Right renal cortex interstitium (tissue), 3 donors: ENCODE results near the gene CYP46A1. TPM values are rescaled to one million over a fixed set of nuclear protein-coding genes. Genes with fewer than 3 reads are reported as not detected.
"Not testable (repeated sequence)": the region's sequence is repeated elsewhere in the genome, so short reads cannot be mapped to it uniquely, and the experiment has no call there.

Experiments used
- DNase-seq, 3 donors: peaks; one replicate each; pipeline ENCODE4 v3.0.0-alpha.2; 2013; ENCODE audit warnings: low read depth in 3 of 3, low spot score in 2 of 3
- polyA plus RNA-seq, 3 donors: library from polyadenylated mRNA; unstranded; fragments of 120-200 nt; gene quantifications; one replicate each; pipeline ENCODE4 v1.2.1, GENCODE V29; 2013; ENCODE audit not compliant: insufficient read length in 3 of 3

CYP46A1 gene
- 1 to 10 TPM; 1.1 to 1.6 (median 1.4) TPM for polyA plus RNA-seq

DNA sequence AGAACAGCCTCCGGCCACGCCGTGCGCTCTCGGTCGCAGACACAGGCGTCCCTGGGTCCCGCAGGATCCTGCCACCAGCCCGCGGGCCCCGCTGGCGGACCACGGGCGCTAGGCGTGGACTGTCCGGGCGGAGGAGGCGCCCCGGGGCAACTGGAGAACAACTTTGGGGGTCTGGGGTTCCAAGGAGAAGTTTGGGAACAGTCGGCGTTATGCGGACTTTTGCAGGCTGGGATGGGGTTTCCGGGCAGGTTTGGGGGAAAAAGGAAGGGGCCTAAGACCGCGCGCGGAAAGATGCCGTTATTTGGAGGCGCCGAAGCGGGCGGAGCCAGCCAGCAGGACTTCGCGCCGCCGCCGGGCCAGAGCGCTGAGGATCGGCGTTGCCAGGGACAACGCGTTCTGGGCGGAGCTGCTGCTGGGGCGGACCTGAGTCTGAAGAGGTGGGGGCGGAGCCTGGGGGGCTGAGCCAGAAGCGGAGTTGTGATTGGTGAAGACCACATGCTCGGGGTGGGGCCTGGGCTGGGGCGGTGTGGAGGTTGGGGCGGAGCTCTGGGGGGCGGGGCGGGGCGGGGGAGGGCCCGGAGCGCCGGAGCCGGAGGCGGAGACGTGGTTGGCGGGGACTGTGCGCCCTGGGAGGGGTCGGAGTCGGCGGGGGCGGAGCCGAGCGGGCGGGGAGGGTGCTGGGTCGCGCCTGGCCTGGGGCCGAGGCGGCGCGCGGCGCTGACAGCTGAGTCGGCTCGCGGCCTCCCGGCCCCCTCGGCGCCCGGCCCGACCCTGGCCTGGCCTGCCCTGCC, at the start of gene CYP46A1:
TSS of gene CYP46A1 (plus strand) at position 680 of the 791 bp plus-strand sequence. CDS start 120 bp downstream, outside the sequence.
- DNase-seq, result peak; percentile 96 to 98 (median 97)

DNA sequence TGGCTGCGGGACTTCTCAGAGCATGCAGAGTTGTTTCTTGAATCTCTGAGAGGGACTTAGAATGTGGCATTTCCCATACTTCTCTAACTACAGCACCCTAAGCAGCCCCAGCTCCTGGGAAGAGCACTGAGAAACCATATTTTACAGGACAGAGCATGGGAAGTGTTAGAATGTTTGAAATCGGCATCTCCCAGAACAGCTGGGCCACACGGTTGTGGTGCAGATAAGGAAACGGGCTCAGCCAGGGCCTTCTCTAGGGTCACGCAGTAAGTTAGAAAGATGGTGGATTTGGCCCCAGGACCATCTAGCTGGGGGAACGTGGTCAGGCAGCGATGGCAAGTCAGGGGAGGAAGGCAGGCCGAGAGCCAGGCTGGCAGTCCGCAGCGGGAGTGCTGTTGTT, 49.7 kb upstream of the CYP46A1 start:
- no peak for DNase-seq

DNA sequence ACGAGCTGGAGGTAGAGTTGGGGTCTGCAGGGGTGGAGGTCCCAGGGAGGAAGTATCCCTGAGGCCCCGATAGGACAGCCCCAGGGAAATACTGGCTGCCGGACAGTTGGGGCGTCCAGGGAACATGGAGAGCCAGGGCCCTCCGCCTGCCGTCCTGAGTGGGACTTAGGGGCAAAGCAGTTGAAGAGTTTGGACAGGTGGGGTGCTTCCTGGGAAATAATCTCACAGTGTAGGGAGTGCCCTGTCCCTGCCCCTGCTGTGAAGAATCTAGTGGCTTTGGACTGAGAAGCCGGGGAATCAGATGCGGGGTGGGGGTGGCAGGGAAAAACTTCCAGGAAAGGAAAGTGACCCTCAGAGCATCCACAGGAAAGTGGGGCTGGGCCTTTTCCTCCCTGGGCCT, 49.0 kb upstream of the CYP46A1 start:
- no peak for DNase-seq

DNA sequence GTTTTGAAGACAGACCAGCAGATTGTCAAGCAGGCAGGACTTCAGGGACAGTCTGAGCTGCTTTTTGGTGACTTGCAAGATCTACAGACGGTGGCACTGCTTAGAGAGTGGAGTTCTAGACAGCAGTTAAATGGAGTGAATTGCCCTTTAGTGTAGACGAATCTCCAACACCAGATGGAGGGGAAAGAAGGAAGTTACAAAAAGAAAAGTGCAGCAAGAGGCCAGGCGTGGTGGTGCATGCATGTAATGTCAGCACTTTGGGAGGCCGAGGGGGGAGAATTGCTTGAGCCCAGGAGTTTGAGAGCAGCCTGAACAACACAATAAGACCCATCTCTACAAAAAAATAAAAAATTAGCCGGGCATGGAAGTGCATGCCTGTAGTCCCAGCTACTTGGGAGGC, 47.6 kb upstream of the CYP46A1 start:
- DNase-seq, result no peak

DNA sequence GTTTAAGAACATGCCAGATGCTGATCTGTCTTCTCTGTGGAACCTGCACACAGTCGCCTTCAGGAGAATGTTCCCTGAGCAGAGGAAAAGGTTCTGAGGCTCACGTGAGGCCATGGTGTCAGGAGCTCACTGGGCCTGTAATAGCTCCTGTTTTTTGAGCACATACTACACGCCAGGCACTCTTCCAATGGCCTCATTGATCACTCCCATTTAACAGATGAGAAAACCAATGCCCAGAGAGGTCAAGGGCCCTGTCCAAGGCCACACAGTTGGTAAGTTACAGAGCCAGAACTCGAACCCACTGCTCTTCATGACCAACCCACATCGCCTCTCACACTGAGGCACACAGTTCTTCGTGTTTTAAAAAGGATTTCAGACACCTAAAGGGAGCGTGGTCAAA, 46.5 kb upstream of the CYP46A1 start:
- DNase-seq, result no peak

DNA sequence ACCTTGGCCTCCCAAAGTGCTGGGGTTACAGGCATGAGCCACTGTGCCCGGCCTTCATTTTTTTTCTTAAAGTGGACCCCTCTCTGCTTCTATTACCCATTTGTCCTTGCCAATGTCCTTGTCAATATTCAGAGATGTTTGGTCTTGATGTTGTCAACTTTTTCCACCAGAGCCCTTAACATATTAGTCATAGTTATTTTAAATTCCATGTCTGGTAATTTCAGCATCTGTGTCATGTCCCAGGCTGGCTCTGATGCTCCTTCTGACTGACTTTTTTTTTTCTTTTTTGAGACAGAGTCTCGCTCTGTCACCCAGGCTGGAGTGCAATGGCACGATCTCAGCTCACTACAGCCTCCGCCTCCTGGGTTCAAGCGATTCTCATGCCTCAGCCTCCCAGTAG, 41.3 kb upstream of the CYP46A1 start:
- DNase-seq, result not testable (repeated sequence)

DNA sequence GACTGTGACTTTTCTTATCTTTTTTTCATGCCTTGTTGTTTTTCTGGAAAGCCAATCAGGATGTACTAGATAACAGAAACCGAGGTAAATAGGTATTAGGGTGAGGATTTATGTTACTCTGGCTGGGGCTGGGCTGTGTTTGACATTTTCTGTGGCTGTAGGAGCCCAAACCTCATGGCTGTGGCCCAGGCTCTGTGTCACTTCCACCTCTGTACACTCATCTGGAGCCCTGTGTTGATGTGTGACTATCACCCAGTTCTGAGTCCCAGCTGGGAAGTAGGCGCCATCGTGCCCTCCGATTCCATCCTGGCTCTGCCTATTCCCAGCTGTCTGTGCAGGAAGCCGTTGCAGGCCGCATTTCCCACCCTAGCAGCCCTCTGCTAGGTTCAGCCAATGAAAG, 40.8 kb upstream of the CYP46A1 start:
- DNase-seq, result no peak

DNA sequence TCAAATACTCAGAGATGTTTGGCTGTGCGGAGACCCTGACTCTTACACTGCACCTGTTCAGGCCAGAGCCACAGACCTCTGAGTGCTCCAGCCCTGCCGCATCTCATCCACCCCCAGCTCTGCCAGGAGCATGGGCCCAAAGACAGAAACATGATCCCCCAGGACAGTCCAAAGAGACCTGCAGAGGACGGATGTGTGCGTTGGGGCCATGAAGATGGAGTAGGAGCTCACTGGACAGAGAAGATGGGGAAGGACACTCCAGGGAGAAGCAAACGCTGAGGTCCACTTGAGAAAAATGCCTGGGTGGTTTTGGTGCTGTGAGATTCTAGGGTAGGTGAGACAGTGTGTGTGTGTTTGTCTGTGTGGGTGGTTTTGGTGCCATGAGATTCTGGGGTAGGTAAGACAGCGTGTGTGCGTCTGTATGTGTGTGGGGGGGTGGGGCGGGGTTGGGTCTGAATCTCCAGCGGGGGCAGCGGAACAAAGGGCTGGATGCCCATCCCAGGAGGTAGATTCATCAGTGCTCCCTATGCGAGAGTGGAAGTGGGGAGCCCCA, 40.0 kb upstream of the CYP46A1 start:
- no peak for DNase-seq

DNA sequence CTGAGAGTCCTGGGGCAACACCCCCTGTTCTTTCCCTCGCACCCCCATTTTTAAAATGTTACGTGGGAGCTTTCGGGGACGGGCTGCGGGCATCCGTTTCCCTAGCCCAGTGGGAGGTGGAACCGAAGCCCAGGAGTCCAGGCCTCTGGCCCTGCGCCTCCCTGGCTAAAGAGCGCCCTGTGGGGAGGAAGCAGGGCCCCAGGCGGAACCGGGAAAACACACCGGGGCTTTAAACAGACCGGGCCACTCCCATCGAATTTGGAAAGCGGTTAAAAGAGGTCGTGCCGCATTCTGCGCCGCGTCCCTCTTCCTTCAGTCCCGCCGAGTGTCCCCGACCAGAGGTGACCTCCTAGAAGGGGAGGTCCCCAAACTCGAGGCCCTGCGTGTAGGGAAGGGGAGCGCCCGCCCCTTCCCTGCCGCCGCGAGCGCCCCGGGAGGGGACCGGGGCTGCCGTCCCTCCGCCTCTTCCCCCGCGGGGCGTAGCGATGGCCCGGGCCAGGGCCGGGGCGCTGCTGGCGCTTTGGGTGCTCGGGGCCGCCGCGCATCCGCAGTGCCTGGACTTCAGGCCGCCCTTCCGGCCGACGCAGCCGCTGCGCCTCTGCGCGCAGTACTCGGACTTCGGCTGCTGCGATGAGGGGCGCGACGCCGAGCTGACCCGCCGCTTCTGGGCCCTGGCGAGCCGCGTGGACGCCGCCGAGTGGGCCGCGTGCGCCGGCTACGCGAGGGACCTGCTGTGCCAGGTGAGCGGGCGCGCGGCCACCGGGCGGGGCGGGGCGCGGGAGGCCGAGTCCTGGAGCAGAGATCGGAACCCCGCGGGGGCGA, 39.2 kb upstream of the CYP46A1 start, which contains the start of gene HHIPL1:
TSS of gene HHIPL1 (plus strand) at position 407 of the 822 bp plus-strand sequence. CDS start at position 486, 79 bp downstream.
- no peak for DNase-seq

DNA sequence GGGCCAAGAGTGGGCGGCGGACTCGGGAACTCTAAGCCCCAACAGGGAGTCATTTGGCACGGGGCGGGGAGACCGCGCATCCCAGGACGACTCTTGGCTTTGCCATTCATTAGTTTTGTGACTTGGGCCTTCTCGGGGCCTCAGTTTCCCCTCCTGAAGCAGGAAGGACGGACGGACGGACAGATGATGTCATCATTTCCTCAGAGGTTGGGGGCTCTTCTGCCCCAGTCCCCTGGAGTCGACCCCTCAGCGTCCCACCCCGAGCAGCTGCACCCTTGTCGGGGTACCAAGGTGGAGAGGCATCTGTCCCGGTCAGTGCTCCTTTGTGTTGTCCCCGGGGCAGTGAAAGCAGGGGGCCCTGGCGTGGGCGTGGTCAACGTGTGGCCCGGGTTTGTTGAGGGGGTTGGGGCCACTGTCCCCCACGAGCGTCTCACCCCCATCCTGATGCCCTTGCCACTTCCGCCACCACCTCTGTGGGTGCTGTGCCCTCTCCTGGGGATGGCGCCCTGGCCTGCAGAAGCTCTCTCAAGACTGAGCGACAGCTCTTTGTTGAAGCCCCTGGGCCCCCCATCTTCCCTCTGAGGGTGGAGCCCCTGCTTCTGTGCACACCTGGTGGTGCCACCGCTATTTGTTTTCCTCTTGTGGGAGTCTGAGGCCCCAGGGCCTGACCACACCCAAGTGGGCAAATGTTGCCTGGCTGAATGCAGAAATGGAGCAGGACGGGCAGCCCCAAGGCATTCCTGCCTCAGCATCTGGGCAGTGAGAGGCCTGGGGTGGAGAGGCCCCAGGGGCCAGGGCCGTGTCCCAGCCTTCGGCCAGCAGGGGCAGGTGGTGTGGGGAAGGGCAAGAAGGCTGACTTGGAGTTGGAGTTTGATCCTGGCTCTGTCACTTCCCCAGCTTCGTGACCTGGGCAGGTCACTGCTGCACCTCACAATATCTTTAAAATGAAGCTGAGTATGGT, 38.3 kb upstream of the CYP46A1 start:
- no peak for DNase-seq

DNA sequence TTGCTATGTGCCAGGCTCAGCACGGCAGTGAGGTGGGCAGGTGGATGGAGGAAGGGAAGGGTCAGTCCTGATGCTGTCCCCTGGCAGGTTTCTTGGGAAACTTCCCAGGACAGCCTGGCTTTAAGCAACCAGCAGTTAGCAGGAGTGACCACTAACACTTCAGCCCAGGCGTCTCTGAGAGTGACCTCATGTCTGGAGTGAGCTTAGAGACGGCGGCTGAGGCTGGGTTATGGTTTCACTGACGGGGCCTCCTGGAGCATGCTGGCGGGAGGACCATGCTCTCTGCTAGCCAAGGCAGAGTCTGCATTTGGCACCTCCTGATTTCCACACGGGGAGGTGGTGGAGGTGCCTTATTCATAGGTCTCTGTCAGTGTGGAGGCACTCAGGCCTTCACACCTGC, 36.7 kb upstream of the CYP46A1 start:
- no peak for DNase-seq

DNA sequence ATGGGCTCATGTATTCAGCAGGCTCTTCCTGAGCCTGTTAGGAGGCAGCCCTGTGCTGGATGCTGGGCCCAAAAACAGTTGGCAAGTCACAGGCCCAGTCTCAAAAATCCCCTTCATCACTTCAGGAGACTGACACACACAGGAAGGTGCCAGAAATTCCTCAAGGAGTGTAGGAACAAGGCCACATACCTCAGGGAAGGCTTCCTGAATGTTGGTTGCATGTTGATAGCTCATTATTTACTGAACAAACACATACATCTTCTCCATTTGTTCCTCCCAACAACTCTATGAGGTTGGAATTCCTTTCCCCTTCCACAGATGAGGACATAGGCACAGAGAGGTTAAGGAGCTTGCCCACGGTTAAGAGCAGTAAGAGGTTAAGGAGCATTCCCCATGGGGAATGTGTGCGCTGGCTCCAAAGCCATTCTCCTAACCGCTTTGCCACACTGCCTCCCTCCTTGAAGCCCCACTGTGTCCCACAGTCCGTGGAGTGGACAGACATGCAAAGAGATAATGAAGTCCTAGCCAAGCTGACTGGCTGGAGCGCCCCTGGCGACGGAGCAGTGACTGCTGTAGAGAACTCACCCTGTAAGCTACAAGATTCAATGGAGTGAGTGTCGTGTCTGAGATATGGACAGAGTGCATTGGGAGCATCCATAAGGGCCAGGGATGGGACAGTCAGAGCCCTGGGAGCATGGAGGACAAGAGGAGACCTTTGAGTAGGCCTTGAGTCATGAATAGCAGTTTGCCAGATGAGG, 35.9 kb upstream of the CYP46A1 start:
- no peak for DNase-seq

DNA sequence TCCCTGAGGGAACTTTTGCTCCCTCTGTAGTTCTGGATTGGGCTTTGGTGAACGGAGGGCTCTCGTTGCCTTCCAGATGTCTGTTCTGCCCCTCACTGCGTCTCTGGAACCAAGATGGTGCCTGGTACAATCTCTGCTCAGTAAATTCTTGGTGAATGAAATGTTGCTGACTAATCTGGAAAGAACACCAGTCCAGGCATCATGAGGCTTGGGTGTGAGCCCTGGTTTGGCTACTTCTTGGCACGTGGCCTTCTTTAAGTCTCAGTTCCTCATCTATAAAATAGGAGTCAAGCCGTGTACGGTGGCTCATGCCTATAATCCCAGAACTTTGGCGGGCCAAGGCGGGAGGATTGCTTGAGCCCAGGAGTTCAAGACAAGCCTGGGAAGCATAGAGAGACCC, 34.9 kb upstream of the CYP46A1 start:
- no peak for DNase-seq

DNA sequence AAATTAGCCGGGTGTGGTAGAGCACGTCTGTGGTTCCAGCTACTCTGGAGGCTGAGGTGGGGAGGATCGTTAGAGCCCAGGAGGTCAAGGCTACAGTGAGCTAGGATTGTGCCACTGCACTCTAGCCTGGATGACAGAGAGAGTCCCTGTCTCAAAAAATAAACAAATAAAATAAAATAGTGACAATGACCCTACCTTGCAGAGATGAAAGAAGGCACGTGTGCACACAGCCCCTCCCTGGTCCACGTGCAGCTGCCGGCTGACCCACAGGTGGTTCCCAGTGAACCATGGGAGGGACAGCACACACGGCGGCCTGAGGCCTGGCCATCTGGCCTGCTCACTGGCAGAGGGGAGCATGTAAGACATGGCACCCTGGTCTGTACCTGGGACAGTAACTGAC, 34.5 kb upstream of the CYP46A1 start:
- no peak for DNase-seq

DNA sequence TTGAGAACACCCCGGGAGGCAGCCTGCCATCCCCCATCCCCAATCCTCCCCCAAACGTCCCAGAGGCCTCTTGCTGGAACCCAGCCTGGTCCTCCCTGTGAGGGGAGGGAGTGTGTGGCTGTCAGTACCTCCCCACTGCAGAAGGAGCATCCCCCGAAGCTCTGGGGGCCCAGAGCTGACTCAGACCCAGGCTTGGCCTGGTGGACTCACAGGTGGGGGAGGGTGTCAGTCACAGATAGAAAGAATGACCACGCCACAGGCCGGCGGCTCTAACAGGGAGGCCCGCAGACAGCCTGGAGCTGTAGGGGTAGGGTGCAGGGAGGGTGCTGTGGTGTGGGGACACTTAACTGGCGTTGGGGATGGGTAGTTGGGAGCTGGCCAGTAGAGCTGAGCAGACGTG, 33.9 kb upstream of the CYP46A1 start:
- no peak for DNase-seq

DNA sequence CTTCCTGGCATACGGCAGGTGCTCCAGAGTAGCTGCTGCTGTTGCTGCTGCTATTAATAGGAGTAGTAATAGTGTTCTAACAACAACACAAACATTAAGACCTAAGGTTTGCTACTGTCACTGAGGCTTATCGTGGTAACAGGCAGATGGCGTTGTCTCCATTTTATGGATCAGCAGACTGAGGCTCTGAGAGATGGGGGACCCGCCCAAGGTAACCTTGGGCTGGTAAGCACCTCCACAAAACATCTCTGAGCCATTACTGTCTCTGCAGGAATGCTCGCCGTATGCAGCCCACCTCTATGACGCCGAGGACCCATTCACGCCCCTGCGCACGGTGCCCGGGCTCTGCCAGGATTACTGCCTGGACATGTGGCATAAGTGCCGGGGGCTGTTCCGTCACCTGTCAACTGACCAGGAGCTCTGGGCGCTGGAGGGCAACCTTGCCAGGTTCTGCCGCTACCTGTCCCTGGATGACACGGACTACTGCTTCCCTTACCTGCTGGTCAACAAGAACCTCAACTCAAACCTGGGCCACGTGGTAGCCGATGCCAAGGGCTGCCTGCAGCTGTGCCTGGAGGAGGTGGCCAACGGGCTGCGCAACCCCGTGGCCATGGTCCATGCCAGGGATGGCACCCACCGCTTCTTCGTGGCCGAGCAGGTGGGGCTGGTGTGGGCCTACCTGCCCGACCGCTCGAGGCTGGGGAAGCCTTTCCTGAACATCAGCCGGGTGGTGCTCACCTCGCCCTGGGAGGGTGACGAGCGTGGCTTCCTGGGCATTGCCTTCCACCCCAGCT, 31.9 kb upstream of the CYP46A1 start:
- no peak for DNase-seq

DNA sequence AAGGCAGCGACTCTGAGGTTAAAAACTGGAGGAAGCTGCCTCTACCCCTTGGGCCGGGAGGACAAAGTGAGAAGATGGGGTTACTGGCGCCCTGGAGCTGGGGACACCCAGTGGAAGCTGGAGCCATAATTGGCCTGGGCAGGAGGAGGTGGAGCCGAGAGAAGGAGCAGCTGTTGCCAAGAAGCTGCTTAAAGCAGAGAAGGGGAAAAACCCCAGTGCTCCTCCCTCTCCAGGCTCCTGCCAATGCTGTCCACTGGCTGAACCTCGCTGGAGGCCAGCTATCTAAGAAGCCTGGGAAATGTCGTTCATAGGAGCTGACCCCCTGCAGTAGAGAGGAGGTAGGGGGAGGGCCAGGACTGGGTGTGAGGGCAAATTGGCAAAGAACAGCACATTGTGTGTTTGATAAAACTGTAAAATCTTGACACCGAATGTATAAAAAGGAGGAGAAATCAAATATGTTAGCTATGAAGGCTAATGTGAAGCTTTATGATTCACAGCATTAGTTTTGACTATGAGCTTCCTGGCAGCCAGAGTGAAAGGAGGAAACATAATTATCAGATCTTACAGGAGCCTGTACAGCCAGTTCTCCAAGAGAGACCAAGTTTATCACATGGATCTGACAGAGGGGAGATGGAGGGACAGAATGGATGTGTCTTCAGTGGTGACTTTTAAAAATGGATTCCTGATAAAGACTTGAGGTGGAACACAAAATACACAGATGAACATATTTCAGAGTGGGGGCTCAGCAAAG, 29.7 kb upstream of the CYP46A1 start:
- DNase-seq, result no peak

DNA sequence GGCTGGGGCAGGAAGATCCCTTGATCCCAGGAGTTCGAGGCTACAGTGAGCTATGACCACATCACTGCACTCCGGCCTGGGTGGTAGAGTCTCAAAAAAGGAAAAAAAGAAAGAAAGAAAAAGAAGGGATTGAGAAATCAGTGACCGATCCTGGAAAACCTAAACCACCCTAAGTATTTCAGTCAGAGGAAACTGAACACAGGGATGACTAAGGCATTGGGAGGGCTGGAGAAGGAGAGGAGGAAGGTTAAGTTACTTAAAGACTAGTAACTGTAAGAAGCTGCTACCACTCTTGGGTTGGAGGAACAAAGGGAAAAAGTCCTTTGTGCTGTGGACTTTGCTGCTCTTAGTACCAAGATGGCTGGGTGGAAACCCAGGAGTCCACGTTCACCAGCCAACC, 28.6 kb upstream of the CYP46A1 start:
- no peak for DNase-seq
